CD4-positive, alpha-beta T cell treated with Interleukin-2 at 100 ng/mL for 4 hours (primary cell): ENCODE results near the gene RC3H1.
"Not testable (repeated sequence)": the region's sequence is repeated elsewhere in the genome, so short reads cannot be mapped to it uniquely, and the experiment has no call there.

Experiments used
- DNase-seq: peaks from one replicate; pipeline ENCODE4 v3.0.0-alpha.2; 2020; ENCODE audit warnings: low spot score

RC3H1 gene

DNA sequence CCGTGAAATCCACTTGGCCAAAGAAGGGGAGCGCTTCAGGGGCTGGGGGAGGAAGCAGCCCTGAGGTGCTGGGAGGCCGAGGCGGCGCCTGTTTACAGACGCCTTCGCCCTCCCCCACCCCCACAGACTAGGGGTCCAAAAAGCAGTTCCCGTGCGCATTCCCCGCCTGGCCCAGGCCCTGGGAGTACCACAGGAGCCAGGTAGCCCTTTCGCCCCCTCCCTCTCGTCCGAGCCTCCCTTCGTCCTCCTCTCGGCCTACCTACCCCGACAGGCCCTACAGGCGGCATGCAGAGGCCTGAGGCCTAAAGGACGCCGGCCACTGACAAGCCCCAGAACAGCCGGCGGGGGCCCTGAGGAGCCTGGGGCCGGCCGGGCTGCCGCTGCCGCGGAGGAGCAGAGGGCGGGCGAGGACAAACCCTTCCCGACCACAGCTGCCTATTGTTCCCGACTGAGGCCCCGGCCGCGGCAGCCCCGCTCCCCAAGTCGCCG is 522 bp downstream of the RC3H1 start:
- peak; percentile 16 for DNase-seq

GRCh38 chr1:174018565-174018964 is 3.6 kb downstream of the RC3H1 start:
- DNase-seq, result no peak

DNA sequence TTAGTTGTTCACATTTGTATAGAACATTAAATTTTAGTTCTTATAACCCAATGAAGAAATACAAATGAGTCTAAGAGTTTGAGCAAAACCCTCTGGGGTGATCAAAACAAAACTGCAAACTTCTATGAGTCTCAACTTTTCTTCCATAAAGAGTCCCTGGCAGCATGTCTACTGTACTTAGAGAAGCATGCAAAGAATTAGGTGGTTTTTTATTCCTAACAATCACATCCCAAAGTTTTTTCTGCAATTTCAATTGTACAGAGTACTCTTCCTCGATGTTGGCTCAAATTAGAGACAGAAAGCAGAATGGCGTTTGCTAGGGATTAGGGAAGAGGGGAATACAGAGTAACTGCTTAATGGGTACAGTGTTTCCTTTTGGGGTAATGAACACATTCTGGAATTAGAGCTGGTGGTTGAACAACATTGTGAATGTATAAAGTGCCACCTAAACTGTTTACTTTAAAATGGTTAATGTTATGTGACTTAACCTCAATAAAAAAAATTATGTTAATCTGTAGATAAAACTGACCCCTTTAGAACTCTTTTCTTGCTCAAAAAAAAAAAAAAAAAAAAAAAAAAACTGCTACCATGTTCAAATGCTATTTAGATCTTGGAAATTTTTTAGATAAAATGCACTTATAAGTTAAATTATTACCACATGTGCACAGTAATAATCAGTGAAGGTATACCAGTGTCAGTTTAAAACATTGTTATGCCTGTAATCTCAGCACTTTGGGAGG is 4.8 kb downstream of the RC3H1 start:
- no peak for DNase-seq

GRCh38 chr1:174013864-174014418 is 8.2 kb downstream of the RC3H1 start:
- no peak for DNase-seq

DNA sequence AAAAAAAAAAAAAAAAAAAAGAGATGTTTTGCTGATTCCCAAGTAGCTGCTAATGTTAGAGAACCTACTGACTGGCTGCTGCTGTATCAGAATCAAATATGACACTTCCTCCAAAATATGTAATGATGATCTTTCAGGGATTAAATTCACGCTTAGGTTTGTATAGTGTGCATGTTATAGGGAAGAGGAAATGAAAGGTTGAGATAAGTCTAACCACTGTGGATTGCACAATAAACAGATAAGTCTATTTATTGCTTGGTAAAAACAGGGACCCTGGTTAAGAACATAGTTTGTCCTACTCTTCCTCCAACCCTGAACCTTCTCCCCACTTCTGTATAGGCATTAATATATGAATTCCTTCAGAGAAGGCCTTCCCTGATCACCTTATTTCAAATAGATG is 13.2 kb downstream of the RC3H1 start:
- no peak for DNase-seq

DNA sequence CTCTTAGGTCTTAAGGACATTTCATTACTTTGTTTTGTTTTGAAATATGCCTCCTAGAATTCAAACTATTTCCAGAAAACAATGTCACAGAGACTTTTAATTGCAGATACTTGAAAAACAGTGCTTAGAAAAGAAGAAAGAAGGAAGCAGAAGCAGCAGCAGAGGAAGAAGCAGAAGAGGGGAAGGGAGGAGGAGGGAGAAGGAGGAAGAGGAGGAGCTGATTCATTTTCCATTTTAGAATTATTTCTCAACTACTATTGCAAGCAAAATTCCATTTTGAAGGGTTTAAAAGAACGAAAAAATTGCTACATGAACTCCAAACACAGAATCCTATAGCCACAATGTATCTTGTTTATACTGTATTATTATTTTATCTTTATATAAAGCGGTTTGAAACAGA is 13.9 kb downstream of the RC3H1 start:
- DNase-seq, result no peak

DNA sequence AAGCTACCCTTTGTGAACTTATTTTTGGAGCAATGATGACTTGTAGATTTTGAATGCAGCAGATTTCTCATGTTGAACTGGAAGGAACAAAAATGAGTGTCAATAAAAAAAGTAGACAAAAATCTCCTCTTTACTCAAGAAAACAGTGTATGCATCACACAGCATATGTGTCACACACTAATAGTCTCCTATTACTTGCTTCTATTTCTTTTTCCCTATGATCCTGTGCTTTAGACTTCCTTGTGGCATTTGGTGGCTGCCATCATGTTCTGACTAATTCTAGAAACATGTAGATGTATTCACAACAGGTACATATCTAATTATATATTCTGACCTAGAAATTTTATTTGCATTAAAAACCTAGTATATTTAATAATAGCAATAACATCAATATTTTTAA is 14.3 kb downstream of the RC3H1 start:
- no peak for DNase-seq

DNA sequence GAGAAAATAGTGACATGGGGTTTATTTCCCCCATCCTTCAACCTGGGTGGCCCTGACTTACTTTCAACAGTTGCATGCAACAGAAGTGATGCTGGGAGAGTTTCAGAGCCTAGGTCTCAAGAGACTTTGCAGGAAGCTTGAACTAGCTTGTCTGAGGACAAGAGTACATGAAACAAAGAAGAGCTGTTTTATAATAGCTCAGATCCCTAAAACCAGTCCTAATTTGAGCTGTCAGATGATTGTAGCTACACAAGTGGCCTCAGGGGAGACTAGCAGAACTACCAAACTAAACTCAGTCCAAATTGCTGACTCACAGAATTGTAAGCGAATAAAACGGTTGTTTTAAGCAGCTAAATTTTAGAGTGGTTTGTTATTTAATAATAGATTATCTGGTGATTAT is 17.1 kb downstream of the RC3H1 start:
- no peak for DNase-seq

GRCh38 chr1:174003867-174004266 is 18.3 kb downstream of the RC3H1 start:
- no peak for DNase-seq

- DNase-seq, result no peak
Observed at GRCh38 chr1:174001573-174001972, 20.6 kb downstream of the RC3H1 start.

DNA sequence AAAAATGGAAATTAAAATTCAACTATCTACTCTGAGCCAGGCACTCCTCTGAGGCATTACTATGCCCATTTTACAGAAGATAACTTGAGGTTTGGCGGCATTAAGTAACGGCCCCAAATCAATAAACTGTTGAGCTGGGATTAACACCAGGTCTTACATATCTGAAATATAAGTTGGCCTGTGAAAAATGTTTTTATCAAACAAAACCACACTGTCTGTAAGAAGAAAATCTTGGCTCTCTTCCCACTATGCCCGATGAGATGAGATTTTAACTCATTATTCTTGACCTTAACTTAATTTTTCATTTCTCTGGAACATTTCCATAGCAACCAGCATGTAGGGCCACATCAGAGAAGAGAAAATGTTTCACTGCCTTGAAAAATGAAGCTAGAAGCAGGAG is 21.8 kb downstream of the RC3H1 start:
- no peak for DNase-seq

- DNase-seq, result no peak
Observed at GRCh38 chr1:173997791-173998190, 24.4 kb downstream of the RC3H1 start.

GRCh38 chr1:173996995-173997394 is 25.2 kb downstream of the RC3H1 start:
- DNase-seq, result no peak

- DNase-seq, result no peak
Observed at GRCh38 chr1:173995475-173995874, 26.7 kb downstream of the RC3H1 start.

GRCh38 chr1:173993948-173994347 is 28.2 kb downstream of the RC3H1 start:
- DNase-seq, result not testable (repeated sequence)

- DNase-seq, result no peak
Observed at GRCh38 chr1:173988068-173988467, 34.1 kb downstream of the RC3H1 start.

DNA sequence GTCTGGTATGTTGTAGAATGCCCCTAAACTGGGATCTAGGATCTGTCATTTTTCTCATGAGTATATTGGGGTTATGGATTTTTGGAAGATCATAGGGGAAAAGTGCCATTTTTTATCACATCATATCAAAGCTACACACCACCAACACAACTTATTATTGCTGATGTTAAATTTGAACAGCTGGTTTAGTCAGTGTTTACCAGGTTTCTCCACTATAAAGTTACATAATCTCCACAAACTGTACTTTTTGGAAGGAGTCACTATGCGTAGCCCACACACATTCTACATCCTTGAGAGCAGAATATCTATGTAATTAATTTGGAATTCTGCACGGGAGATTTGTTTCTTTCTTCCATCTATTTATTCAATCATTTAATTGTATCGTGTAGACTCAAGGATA is 35.2 kb downstream of the RC3H1 start:
- no peak for DNase-seq

- no peak for DNase-seq
Observed at GRCh38 chr1:173970252-173970651, 51.9 kb downstream of the RC3H1 start.

DNA sequence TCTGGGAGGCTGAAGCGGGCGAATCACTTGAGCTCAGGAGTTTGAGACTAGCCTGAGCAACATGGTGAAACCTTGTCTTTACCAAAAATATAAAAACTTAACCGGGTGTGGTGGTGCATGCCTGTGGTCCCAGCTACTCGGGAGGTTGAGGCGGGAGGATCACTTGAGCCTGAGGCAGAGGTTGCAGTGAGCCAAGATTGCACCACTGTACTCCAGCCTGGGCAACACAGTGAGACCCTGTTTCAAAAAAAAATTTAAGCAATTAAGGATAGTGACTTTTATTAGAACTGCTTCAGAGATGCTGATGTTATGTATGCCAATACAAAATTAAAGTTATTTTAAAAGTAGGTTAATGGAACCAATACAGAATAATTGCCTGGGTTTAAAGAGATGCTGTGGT is 56.3 kb downstream of the RC3H1 start:
- DNase-seq, result not testable (repeated sequence)

DNA sequence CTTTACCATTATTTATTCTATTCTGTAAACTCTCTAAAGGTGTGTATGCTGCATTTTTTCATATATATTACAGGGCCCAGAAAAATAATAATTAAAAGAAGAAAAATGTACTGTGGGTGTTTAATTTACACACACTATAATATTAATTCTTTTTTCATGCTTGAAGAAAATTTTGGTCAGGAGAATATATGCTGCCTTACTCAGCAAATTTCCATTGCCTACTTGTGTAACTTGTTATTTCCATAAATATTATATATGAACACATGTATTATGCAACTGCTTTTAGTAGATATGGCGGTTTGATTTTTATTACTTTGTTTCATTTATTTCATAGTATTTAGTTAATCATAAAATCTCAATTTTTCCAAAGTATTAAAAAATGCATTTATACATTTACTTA is 58.7 kb downstream of the RC3H1 start:
- DNase-seq, result no peak

DNA sequence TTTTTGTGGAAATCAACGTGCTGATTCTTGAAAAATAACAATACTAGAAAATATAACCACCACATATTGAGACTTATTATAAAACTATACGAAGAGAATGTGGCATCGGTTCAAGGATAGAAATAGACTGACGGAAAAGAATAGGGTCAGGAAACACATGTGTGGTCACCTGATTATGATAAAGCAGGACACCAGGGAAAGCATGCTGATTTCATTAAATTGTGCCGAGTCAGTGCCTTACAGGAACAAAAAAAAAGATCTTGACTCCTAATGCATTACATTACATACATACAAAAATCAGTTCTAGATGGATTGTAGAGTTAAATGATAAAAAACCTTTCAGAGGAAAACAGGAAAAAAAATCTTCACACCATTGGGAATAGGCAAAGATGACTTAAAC is 61.5 kb downstream of the RC3H1 start:
- no peak for DNase-seq

DNA sequence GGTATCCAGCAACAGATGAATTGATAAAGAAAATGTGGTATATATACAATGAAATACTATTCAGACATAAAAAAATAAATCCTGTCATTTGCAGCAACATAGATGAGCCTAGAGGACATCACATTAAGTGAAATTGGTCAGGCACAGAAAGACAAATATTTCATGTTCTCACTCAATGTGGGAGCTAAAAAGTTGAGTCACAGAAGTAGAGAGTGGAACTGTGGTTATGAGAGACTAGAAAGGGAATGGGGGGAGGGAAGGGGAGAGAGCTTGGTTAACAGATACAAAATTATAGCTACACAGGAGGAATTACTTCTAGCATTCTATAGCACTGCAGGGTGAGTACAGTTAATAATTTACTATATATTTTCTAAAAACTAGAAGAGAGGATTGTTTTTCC is 68.0 kb downstream of the RC3H1 start:
- DNase-seq, result no peak

- no peak for DNase-seq
Observed at GRCh38 chr1:173948594-173948993, 73.6 kb downstream of the RC3H1 start.

DNA sequence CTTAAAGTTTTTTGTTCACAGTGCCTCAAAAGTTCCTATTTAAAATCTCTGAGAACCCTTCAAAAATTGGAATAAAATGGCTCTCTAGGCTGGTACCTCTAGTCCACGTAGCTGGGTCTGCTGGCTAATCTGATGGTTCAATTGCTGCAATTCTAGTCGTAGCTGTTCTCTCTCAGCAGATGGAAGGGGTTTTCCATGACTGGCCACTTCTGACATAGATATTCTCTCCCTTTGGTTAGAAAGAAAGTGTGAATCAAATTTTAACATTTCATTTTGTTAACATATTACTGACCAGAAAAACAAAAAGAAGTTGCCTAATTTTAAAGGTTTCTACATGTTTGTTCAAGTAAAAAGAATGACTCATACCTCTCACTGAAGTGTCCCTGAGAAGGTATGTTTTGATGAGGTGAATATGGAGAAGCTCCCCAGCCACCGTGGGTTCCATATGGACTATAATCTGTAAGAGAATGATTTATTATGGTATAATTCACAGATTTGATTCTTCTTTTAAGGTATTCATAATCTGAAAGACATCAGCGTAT is 75.7 kb downstream of the RC3H1 start:
- DNase-seq, result no peak
